Endothelial cell (in vitro differentiated cells): ENCODE data around the gene RGS2. TPM values are rescaled to one million over a fixed set of nuclear protein-coding genes. Genes with fewer than 3 reads are reported as not detected.

Experiments used
- DNase-seq: peaks from one replicate; pipeline ENCODE4 v3.0.0; 2021; ENCODE audit warnings: low spot score
- H3K27ac Mint-ChIP-seq: one replicate; pipeline ENCODE4 v1.8.0; 2021; ENCODE audit warnings: mixed read lengths, inconsistent platforms; ENCODE audit not compliant: unreplicated experiment
- H3K27me3 Mint-ChIP-seq: one replicate; pipeline ENCODE4 v1.8.0; 2021; ENCODE audit warnings: mild to moderate bottlenecking, moderate library complexity, mixed read lengths, inconsistent platforms; ENCODE audit not compliant: unreplicated experiment
- H3K36me3 Mint-ChIP-seq: one replicate; pipeline ENCODE4 v1.8.0; 2021; ENCODE audit warnings: mild to moderate bottlenecking, low read depth, mixed read lengths, inconsistent platforms; ENCODE audit not compliant: unreplicated experiment
- H3K4me1 Mint-ChIP-seq: one replicate; pipeline ENCODE4 v1.8.0; 2021; ENCODE audit warnings: mild to moderate bottlenecking, mixed read lengths, inconsistent platforms; ENCODE audit not compliant: unreplicated experiment
- H3K4me3 Mint-ChIP-seq: one replicate; pipeline ENCODE4 v1.8.0; 2021; ENCODE audit warnings: mild to moderate bottlenecking, mixed read lengths, inconsistent platforms; ENCODE audit not compliant: unreplicated experiment
- H3K9me3 Mint-ChIP-seq: one replicate; pipeline ENCODE4 v1.8.0; 2021; ENCODE audit warnings: mixed read lengths, inconsistent platforms; ENCODE audit not compliant: unreplicated experiment
- CTCF ChIP-seq: fragments of 200-600 bp; sonication (generic); IDR thresholded peaks from one replicate; pipeline ENCODE4 v1.5.0; 2021; ENCODE audit warnings: antibody characterized with exemption; ENCODE audit not compliant: unreplicated experiment
- total RNA-seq: library from RNA; stranded (reverse); fragmentation: NEBNext Ultra II Directional; extraction: Animal tissue kit (Norgen Biotek cat#: 25700); gene quantifications from one replicate; pipeline ENCODE4 v1.2.1, GENCODE V29; 2021; ENCODE audit not compliant: unreplicated experiment

Gene RGS2
- total RNA-seq, 1 donor from 2014 or later = 4.7 TPM

DNA sequence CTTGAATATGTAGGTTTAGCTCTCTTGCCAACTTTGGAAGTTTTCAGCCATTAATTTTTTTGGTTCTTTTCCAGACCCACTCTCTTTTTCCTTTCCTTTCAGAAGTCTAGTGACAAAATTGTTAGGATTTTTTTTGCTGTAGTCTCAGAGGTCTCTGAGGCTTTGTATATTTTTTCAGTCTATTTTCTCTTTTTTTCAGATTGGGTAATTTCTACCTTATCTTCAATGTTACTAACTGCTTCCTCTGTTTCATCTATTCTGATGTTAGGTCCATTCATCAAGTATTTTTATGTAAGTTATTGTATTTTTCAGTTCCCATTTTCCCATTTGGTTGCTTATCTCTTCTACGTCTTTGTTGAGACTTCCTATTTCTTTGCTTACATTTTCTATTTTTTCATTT lies 15.7 kb downstream of the RGS2 start:
- Mint-ChIP-seq H3K9me3 (no peaks in the 10 kb centered on the region), H3K27ac (no peak overlapping the region), H3K4me1 (peaks cover 10% of the 10 kb centered on the region), H3K36me3 (no peaks in the 10 kb centered on the region), H3K4me3 (no peak overlapping the region), H3K27me3 (no peaks in the 10 kb centered on the region)
- no peak for DNase-seq
- TF ChIP-seq CTCF = no peak

DNA sequence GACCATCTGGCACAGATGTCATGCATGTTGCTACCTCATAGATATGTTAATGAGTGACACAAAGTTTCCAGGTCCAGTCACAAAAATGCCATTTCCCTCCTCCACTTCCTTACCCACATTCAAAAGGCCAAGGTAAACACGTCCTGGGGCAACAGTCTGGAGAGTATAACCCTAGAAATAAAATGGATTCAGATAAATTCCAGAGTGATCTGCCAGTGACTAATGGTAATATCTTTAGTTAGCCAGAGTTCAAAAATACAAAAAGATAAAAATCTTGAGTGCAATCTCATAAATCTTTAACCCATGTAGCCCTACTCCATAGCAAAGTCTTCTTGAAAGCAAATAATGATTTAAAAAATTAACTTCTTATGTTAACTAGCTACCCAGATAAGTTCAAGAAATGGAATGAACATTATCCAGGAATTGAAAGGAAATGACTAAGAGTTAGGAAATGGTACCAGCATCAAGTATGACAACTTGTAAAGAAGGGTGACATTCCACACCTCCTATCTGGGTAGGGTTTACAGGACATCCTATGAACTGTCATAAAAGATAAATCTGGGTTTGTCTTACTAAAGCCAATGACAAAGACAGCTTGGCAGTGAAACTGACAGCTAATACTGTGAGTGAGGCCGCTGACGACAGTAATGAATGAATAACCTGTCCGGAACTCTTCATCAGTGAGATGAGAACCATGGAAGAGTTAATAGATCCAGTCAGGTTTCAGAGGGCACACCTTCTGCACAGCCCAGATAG lies 18.1 kb downstream of the RGS2 start:
- peaks cover 10% of the 10 kb centered on the region for H3K4me1 Mint-ChIP-seq
- no peak overlapping the region for H3K27ac Mint-ChIP-seq
- TF ChIP-seq CTCF = no peak
- H3K9me3 Mint-ChIP-seq = no peaks in the 10 kb centered on the region
- peaks cover 2% of the 10 kb centered on the region for H3K27me3 Mint-ChIP-seq
- no peak for DNase-seq
- no peaks in the 10 kb centered on the region for H3K36me3 Mint-ChIP-seq
- H3K4me3 Mint-ChIP-seq = no peak overlapping the region

DNA sequence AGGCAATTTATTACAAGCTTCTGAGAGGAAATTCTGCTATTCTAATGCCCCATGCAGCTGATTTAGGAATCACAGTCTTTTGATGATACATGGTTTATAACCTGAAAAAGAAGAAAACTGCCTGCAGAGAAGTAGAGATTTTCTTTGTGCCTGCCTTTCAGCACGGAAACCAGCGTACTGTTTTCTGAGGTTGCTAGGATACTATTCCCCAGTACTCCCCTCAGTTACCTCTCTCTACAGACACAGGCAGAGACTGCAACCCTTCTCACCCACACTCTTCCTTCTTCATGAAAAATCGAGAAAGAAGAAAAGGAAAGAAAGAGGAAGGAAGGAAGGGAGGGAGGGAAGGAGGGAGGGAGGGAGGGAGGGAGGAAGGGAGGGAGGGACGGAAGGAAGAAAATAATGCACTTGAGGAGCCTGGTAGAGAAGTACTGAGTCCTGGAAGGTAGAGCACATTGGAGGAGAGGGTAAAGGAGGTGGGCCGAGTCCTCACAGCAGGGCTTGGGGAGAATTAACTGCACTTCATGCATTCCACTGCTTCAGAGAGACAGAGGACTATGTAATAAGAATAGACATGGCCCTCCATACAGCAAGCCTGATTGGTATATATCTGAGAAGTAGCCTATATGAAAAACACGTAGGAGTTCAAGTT lies 21.9 kb downstream of the RGS2 start:
- H3K36me3 Mint-ChIP-seq = no peaks in the 10 kb centered on the region
- peaks cover 2% of the 10 kb centered on the region for H3K27me3 Mint-ChIP-seq
- H3K4me3 Mint-ChIP-seq = no peak overlapping the region
- no peaks in the 10 kb centered on the region for H3K9me3 Mint-ChIP-seq
- H3K4me1 Mint-ChIP-seq = peaks cover 10% of the 10 kb centered on the region
- no peak for TF ChIP-seq CTCF
- DNase-seq = no peak
- no peak overlapping the region for H3K27ac Mint-ChIP-seq

DNA sequence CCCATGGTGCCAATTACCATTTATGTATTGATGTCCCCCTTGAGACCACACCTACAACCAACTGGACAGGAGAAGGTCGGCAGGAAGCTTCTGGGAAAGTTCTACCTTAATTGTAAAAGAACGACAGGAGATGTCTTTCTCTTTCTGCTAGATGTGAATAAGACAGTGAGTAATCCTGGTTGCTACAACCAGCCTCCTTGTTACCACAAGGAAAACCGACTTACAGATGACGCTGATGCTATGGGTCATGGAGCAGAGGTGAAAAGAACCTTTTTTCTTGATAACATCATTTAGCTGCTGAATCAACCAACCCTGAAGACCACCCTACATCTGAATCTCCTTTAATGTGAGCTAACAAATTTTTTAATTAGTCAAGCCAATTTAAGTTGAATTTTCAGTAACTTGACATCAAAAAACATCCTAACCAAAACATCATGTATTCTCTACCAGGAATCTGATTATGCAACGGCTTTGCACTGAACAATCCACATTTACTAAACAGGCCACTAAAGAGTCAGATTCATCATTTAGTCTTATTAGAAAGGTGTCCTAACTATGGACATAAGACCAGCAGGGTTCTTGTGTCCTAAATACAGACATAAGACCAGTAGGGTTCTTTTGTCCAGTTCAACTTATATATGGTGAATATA lies 23.0 kb downstream of the RGS2 start:
- Mint-ChIP-seq H3K4me3 (no peak overlapping the region), H3K4me1 (peaks cover 6% of the 10 kb centered on the region), H3K9me3 (no peaks in the 10 kb centered on the region), H3K27me3 (peaks cover 3% of the 10 kb centered on the region), H3K27ac (no peak overlapping the region), H3K36me3 (no peaks in the 10 kb centered on the region)
- TF ChIP-seq CTCF = no peak
- no peak for DNase-seq

DNA sequence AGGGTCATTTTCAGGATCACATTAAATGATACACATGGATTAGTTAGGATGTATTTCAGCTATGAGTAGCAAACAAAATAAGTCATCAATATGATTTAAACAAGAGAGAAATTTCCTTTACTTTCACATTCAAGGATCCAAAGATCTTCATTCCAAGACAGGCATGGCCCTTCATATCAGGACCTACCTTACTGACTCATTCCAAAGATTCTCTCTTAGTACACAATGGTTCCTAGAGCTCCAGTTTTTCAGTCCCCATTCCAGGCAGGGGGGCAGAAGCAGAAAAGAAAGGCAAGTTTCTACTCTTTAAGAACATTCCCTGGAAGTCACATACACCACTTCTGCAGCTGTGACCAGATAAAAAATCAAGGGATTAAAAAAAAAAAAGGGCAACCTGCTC lies 23.7 kb downstream of the RGS2 start:
- no peak overlapping the region for H3K27ac Mint-ChIP-seq
- TF ChIP-seq CTCF = no peak
- H3K4me1 Mint-ChIP-seq = peaks cover 4% of the 10 kb centered on the region

More for the DNA sequence above, 23.7 kb downstream of the RGS2 start:
- H3K27me3 Mint-ChIP-seq = peaks cover 3% of the 10 kb centered on the region
- DNase-seq = no peak
- no peaks in the 10 kb centered on the region for H3K9me3 Mint-ChIP-seq
- H3K4me3 Mint-ChIP-seq = no peak overlapping the region
- no peaks in the 10 kb centered on the region for H3K36me3 Mint-ChIP-seq
